SK-N-SH (cell line): ENCODE results near the gene MTUS2. TPM values are rescaled to one million over a fixed set of nuclear protein-coding genes. Genes with fewer than 3 reads are reported as not detected.

Experiments used
- CTCF ChIA-PET: fragments of 300-600, 350-600 bp; formaldehyde crosslinking; extraction: SDS; loops from one replicate; lab custom pipeline; 2021; lab: Yijun Ruan, JAX
- POLR2A ChIA-PET: fragments of 350-600 bp; sonication (Branson Sonifier 250); formaldehyde crosslinking; extraction: SDS; loops from one replicate; lab custom pipeline; 2020; ENCODE audit warnings: antibody characterized with exemption, inconsistent platforms; lab: Yijun Ruan, JAX
- DNase-seq: peaks from one replicate; pipeline ENCODE4 v3.0.0; 2012
- H2AFZ ChIP-seq: fragments of 200-600 bp; sonication (generic); 2 replicates; pipeline ENCODE4 v1.8.1; 2016; ENCODE audit warnings: antibody characterized with exemption, mild to moderate bottlenecking, low read depth
- H3F3A ChIP-seq: fragments of 200-600 bp; sonication (generic); replicated peaks from 2 replicates; pipeline ENCODE3; 2016; ENCODE audit warnings: antibody characterized with exemption, mild to moderate bottlenecking; ENCODE audit not compliant: insufficient read depth
- H3K27ac ChIP-seq, 2 experiments: fragments of 200-500 bp in 1 of 2; fragments of 200-600 bp in 1 of 2; sonication (Bioruptor generic) in 1 of 2; sonication (generic), shearing (Covaris generic) in 1 of 2; 2 replicates each; pipeline versions ENCODE4 v1.5.1 to v1.6.1; 2014 to 2016; ENCODE audit warnings: low read depth in 2 of 2, inconsistent platforms in 1 of 2, low read length in 1 of 2, mild to moderate bottlenecking in 1 of 2, mixed read lengths in 1 of 2
- H3K27me3 ChIP-seq: fragments of 200-600 bp; sonication (generic), shearing (Covaris generic); 2 replicates; pipeline ENCODE4 v1.6.1; 2016; ENCODE audit warnings: mixed run types; ENCODE audit not compliant: insufficient read depth
- H3K36me3 ChIP-seq, 2 experiments: fragments of 200-500 bp in 1 of 2; fragments of 200-600 bp in 1 of 2; sonication (Bioruptor generic) in 1 of 2; sonication (generic) in 1 of 2; replicated peaks in 1 of 2; 2 replicates each; pipeline versions ENCODE3 to v1.5.1; 2014 to 2016; ENCODE audit warnings: low read length in 1 of 2, mild to moderate bottlenecking in 1 of 2; ENCODE audit not compliant: insufficient read depth in 2 of 2, control insufficient read depth in 1 of 2
- H3K4me1 ChIP-seq, 2 experiments: fragments of 200-500 bp in 1 of 2; fragments of 200-600 bp in 1 of 2; sonication (Bioruptor generic) in 1 of 2; sonication (generic), shearing (Covaris generic) in 1 of 2; 2 replicates each; pipeline versions ENCODE4 v1.5.1 to v1.6.1; 2014 to 2016; ENCODE audit warnings: low read depth in 1 of 2, low read length in 1 of 2, mixed run types in 1 of 2; ENCODE audit not compliant: insufficient read depth in 2 of 2, control insufficient read depth in 1 of 2
- H3K4me2 ChIP-seq: fragments of 200-600 bp; sonication (generic), shearing (Covaris generic); 2 replicates; pipeline ENCODE4 v1.6.1; 2017; ENCODE audit warnings: mixed run types
- H3K4me3 ChIP-seq, 2 experiments: fragments of 200-500 bp in 1 of 2; fragments of 200-600 bp in 1 of 2; sonication (Bioruptor generic) in 1 of 2; sonication (generic), shearing (Covaris generic) in 1 of 2; 2 replicates each; pipeline versions ENCODE4 v1.5.1 to v1.8.1; 2014 to 2016; ENCODE audit warnings: low read depth in 2 of 2, inconsistent platforms in 1 of 2, low read length in 1 of 2, mild to moderate bottlenecking in 1 of 2, mixed read lengths in 1 of 2, moderate library complexity in 1 of 2
- H3K79me2 ChIP-seq: fragments of 200-600 bp; sonication (generic); 2 replicates; pipeline ENCODE4 v1.8.1; 2017; ENCODE audit warnings: mild to moderate bottlenecking; ENCODE audit not compliant: insufficient read depth
- H3K9ac ChIP-seq: fragments of 200-600 bp; sonication (generic); 2 replicates; pipeline ENCODE4 v1.6.1; 2017; ENCODE audit warnings: mixed run types
- H3K9me2 ChIP-seq: fragments of 200-600 bp; sonication (generic); 2 replicates; pipeline ENCODE4 v1.6.1; 2017; ENCODE audit warnings: mixed run types
- H3K9me3 ChIP-seq: fragments of 200-600 bp; sonication (generic); 2 replicates; pipeline ENCODE4 v1.6.1; 2017; ENCODE audit warnings: mixed run types, mild to moderate bottlenecking, moderate library complexity
- H4K20me1 ChIP-seq: fragments of 200-600 bp; sonication (generic); 2 replicates; pipeline ENCODE4 v1.6.1; 2017; ENCODE audit warnings: mild to moderate bottlenecking, mixed run types; ENCODE audit not compliant: insufficient read depth
- FOSL2 ChIP-seq: IDR thresholded peaks from 2 replicates; pipeline ENCODE4 v1.4.0; 2012; ENCODE audit warnings: low read depth, mild to moderate bottlenecking, moderate library complexity, borderline replicate concordance
- RAD21 ChIP-seq: IDR thresholded peaks from 2 replicates; pipeline ENCODE4 v1.6.1; 2012; ENCODE audit warnings: mild to moderate bottlenecking, low read length
- RFX5 ChIP-seq: IDR thresholded peaks from 2 replicates; pipeline ENCODE4 v1.6.1; 2012; ENCODE audit warnings: mild to moderate bottlenecking, improper control_type of control experiment, low read length
- SMC3 ChIP-seq: IDR thresholded peaks from 2 replicates; pipeline ENCODE4 v1.6.1; 2012; ENCODE audit warnings: low read depth, low read length, improper control_type of control experiment
- USF2 ChIP-seq: fragments of 150-350 bp; IDR thresholded peaks from 2 replicates; pipeline ENCODE4 v1.6.1; 2017; ENCODE audit warnings: antibody characterized with exemption, low read length, low read depth, borderline replicate concordance
- YY1 ChIP-seq: IDR thresholded peaks from 2 replicates; pipeline ENCODE4 v1.4.0; 2012; ENCODE audit warnings: low read depth, mild to moderate bottlenecking
- ZBTB33 ChIP-seq: IDR thresholded peaks from 2 replicates; pipeline ENCODE4 v1.4.0; 2012; ENCODE audit warnings: low read depth, borderline replicate concordance
- WGBS: methylation state at CpG from one replicate; pipeline ENCODE4 v1.1.6; 2017; ENCODE audit warnings: low lambda C conversion rate; 5-methylcytosine and 5-hydroxymethylcytosine counted together
- polyA plus RNA-seq, 3 experiments: library from polyadenylated mRNA; depleted of rRNA; stranded (reverse); fragments of >200 nt; gene quantifications; 2 replicates each; pipeline ENCODE4 v1.2.3, GENCODE V29; 2012
- TF ChIP-seq, protein P1 (sequence below): IDR thresholded peaks from 2 replicates; pipeline ENCODE4 v1.6.1; 2012; ENCODE audit warnings: mild to moderate bottlenecking, low read depth, low read length, moderate library complexity
- TF ChIP-seq, protein P2 (sequence below): IDR thresholded peaks from 2 replicates; pipeline ENCODE4; 2012

The MTUS2 gene
- polyA plus RNA-seq, 1 of the 3 experiments (the other 2 are of a cell fraction), result 1.7 TPM

GRCh38 chr13:29006359-29006850 is 186.3 kb downstream of the MTUS2 start:
- Histone ChIP-seq H3K36me3 (no peaks in the 10 kb centered on the region), H2AFZ (no peak overlapping the region), H3K4me2 (no peak overlapping the region), H3K4me1 (no peaks in the 10 kb centered on the region), H3K9me3 (no peaks in the 10 kb centered on the region), H3K9me2 (no peaks in the 10 kb centered on the region), H4K20me1 (no peaks in the 10 kb centered on the region), H3K4me3 (no peak overlapping the region), H3K27me3 (no peaks in the 10 kb centered on the region; the same call in 1 of the 2 replicates), H3K27ac (no peak overlapping the region), H3K9ac (no peak overlapping the region), H3K79me2 (no peaks in the 10 kb centered on the region), H3F3A (no peaks in the 10 kb centered on the region)
- ChIA-PET POLR2A (no interaction called here), CTCF (no interaction called here)
- TF ChIP-seq RFX5 (no peak), SMC3 (no peak), YY1 (no peak), FOSL2 (no peak), RAD21 (no peak), ZBTB33 (no peak), USF2 (no peak)
- TF ChIP-seq, protein P1, sequence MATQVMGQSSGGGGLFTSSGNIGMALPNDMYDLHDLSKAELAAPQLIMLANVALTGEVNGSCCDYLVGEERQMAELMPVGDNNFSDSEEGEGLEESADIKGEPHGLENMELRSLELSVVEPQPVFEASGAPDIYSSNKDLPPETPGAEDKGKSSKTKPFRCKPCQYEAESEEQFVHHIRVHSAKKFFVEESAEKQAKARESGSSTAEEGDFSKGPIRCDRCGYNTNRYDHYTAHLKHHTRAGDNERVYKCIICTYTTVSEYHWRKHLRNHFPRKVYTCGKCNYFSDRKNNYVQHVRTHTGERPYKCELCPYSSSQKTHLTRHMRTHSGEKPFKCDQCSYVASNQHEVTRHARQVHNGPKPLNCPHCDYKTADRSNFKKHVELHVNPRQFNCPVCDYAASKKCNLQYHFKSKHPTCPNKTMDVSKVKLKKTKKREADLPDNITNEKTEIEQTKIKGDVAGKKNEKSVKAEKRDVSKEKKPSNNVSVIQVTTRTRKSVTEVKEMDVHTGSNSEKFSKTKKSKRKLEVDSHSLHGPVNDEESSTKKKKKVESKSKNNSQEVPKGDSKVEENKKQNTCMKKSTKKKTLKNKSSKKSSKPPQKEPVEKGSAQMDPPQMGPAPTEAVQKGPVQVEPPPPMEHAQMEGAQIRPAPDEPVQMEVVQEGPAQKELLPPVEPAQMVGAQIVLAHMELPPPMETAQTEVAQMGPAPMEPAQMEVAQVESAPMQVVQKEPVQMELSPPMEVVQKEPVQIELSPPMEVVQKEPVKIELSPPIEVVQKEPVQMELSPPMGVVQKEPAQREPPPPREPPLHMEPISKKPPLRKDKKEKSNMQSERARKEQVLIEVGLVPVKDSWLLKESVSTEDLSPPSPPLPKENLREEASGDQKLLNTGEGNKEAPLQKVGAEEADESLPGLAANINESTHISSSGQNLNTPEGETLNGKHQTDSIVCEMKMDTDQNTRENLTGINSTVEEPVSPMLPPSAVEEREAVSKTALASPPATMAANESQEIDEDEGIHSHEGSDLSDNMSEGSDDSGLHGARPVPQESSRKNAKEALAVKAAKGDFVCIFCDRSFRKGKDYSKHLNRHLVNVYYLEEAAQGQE, result no peak
- TF ChIP-seq, protein P2, sequence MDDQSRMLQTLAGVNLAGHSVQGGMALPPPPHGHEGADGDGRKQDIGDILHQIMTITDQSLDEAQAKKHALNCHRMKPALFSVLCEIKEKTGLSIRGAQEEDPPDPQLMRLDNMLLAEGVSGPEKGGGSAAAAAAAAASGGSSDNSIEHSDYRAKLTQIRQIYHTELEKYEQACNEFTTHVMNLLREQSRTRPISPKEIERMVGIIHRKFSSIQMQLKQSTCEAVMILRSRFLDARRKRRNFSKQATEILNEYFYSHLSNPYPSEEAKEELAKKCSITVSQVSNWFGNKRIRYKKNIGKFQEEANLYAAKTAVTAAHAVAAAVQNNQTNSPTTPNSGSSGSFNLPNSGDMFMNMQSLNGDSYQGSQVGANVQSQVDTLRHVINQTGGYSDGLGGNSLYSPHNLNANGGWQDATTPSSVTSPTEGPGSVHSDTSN, result no peak
- 2% methylated on average over 2 of the region's 2 CpGs for WGBS
- no peak for DNase-seq
